GM18511 (cell line): Measurements from ENCODE around the gene PLEKHG3.
"Not testable (repeated sequence)": the region's sequence is repeated elsewhere in the genome, so short reads cannot be mapped to it uniquely, and the experiment has no call there.

Experiments
- ATAC-seq: cut with Tn5 transposase; IDR thresholded peaks from one replicate; pipeline ENCODE4 v1.9.1; 2021; ENCODE audit warnings: mild to moderate bottlenecking, moderate library complexity; ENCODE audit not compliant: unreplicated experiment

PLEKHG3 gene

GRCh38 chr14:64704143-64704742 is at the start of gene PLEKHG3:
TSS of gene PLEKHG3 (plus strand) at chr14:64704424. CDS start at chr14:64727632, 23,208 bp downstream.
- ATAC-seq: no peak

GRCh38 chr14:64654901-64655300 is 49.3 kb upstream of the PLEKHG3 start:
- no peak for ATAC-seq

- no peak for ATAC-seq
Measured at GRCh38 chr14:64656986-64657385, 47.2 kb upstream of the PLEKHG3 start.

GRCh38 chr14:64658201-64658600 is 46.0 kb upstream of the PLEKHG3 start:
- no peak for ATAC-seq

- ATAC-seq: not testable (repeated sequence)
Measured at GRCh38 chr14:64658700-64659264, 45.4 kb upstream of the PLEKHG3 start.

GRCh38 chr14:64659366-64659765 is 44.9 kb upstream of the PLEKHG3 start:
- no peak for ATAC-seq

- no peak for ATAC-seq
Measured at GRCh38 chr14:64663174-64663573, 41.0 kb upstream of the PLEKHG3 start.

- ATAC-seq: no peak
Measured at GRCh38 chr14:64671591-64671990, 32.6 kb upstream of the PLEKHG3 start.

- ATAC-seq: no peak
Measured at GRCh38 chr14:64673316-64673715, 30.9 kb upstream of the PLEKHG3 start.

GRCh38 chr14:64673748-64674147 is 30.5 kb upstream of the PLEKHG3 start:
- ATAC-seq: no peak

- ATAC-seq: no peak
Measured at GRCh38 chr14:64674829-64675228, 29.4 kb upstream of the PLEKHG3 start.

GRCh38 chr14:64675312-64675711 is 28.9 kb upstream of the PLEKHG3 start:
- ATAC-seq: no peak

- no peak for ATAC-seq
Measured at GRCh38 chr14:64676410-64677008, 27.7 kb upstream of the PLEKHG3 start.

GRCh38 chr14:64680013-64680713 is 24.1 kb upstream of the PLEKHG3 start:
- ATAC-seq: no peak

- ATAC-seq: no peak
Measured at GRCh38 chr14:64680714-64681065, 23.5 kb upstream of the PLEKHG3 start.

- no peak for ATAC-seq
Measured at GRCh38 chr14:64681796-64682710, 22.2 kb upstream of the PLEKHG3 start.

- no peak for ATAC-seq
Measured at GRCh38 chr14:64682843-64683242, 21.4 kb upstream of the PLEKHG3 start.

- no peak for ATAC-seq
Measured at GRCh38 chr14:64683264-64683663, 21.0 kb upstream of the PLEKHG3 start.

GRCh38 chr14:64684091-64684490 is 20.1 kb upstream of the PLEKHG3 start:
- no peak for ATAC-seq

- no peak for ATAC-seq
Measured at GRCh38 chr14:64685371-64686281, 18.6 kb upstream of the PLEKHG3 start.
